Measurements from ENCODE around the gene FMN1.

DNA sequence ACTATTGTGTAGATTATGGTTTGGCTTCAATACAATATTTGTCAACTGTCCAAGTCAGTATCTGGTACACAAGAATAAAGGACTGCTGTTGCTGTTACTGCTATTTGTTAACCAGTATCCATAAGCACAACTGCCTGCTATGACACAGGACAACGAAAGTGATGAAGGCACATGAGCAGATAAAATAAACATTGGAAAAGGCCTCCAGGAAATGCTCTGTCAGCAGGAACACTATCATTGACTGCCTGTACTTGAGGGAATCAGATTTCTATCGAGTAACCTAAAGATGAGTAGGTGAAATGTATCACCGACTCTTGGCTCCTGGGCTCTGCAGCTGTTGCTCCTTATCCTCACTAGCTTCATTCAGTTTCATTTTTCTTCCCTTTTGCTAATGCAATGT lies 56.5 kb downstream of the FMN1 start:
- TF ChIP-seq, protein P1, sequence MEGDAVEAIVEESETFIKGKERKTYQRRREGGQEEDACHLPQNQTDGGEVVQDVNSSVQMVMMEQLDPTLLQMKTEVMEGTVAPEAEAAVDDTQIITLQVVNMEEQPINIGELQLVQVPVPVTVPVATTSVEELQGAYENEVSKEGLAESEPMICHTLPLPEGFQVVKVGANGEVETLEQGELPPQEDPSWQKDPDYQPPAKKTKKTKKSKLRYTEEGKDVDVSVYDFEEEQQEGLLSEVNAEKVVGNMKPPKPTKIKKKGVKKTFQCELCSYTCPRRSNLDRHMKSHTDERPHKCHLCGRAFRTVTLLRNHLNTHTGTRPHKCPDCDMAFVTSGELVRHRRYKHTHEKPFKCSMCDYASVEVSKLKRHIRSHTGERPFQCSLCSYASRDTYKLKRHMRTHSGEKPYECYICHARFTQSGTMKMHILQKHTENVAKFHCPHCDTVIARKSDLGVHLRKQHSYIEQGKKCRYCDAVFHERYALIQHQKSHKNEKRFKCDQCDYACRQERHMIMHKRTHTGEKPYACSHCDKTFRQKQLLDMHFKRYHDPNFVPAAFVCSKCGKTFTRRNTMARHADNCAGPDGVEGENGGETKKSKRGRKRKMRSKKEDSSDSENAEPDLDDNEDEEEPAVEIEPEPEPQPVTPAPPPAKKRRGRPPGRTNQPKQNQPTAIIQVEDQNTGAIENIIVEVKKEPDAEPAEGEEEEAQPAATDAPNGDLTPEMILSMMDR (IDR thresholded peaks at IDR 0.05): no peak
- TF ChIP-seq POLR2AphosphoS5 (IDR thresholded peaks at IDR 0.05): no peak
- no peak for TF ChIP-seq POLR2A (IDR thresholded peaks at IDR 0.05)

Data from upper lobe of left lung (tissue), 4 donors.